PC-9 (cell line): ENCODE measurements around the gene ULBP1.

ENCODE experiments used
- EZH2 ChIP-seq: fragments of 200-600 bp; sonication (generic); IDR thresholded peaks from 2 replicates; pipeline ENCODE4 v1.8.0; 2017; ENCODE audit warnings: antibody characterized with exemption, low read depth
- TF ChIP-seq, protein P1 (sequence below): fragments of 200-600 bp; sonication (generic); conservative IDR thresholded peaks from 2 replicates; pipeline ENCODE4 v1.6.1; 2017; ENCODE audit warnings: mixed run types, antibody characterized with exemption, mild to moderate bottlenecking, moderate library complexity

DNA sequence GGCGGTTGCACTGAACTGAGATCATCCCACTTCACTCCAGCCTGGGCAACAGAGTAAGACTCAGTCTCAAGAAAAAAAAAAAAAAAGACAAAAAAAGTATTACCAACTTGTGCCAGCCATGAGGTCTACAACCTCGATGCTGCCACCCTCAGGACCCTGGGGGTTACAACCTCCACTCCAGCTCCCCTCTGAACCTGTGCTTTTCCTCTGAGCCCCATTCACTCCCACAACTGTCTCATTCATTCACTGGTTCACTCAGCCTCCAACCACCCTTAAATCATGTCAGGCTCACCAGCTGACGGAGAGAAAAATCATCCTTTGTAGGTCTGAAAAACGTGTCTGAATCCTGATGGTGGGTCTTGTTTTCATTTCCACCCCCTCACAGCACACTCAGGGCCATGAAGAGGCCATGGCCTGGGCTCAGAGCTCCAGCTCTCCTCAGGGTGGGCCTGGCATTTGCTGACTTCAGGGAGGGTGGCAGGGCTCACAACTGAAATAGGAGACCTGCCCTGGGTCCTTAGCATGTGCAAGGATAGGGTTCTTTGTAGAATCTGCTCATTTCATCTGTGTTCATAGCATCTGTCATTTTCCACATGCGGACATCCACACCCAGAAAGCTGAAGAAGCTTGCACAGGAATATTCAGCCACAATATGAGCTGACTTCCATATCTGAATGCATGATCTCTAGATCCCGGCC lies 1.9 kb upstream of the ULBP1 start:
- TF ChIP-seq, protein P1, sequence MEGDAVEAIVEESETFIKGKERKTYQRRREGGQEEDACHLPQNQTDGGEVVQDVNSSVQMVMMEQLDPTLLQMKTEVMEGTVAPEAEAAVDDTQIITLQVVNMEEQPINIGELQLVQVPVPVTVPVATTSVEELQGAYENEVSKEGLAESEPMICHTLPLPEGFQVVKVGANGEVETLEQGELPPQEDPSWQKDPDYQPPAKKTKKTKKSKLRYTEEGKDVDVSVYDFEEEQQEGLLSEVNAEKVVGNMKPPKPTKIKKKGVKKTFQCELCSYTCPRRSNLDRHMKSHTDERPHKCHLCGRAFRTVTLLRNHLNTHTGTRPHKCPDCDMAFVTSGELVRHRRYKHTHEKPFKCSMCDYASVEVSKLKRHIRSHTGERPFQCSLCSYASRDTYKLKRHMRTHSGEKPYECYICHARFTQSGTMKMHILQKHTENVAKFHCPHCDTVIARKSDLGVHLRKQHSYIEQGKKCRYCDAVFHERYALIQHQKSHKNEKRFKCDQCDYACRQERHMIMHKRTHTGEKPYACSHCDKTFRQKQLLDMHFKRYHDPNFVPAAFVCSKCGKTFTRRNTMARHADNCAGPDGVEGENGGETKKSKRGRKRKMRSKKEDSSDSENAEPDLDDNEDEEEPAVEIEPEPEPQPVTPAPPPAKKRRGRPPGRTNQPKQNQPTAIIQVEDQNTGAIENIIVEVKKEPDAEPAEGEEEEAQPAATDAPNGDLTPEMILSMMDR: peak; percentile 41
- no peak for TF ChIP-seq EZH2
